Tibial nerve (tissue), 4 donors: ENCODE measurements around the gene MFSD11. TPM values are rescaled to one million over a fixed set of nuclear protein-coding genes. Genes with fewer than 3 reads are reported as not detected.

Source experiments
- DNase-seq, 2 donors: peaks; one replicate each; pipeline ENCODE4 v3.0.0-alpha.2; 2019; ENCODE audit warnings: low spot score in 2 of 2
- H3K27ac ChIP-seq, 4 donors: fragments of 200-600 bp; sonication (generic) in 3 of 4; one replicate each; pipeline ENCODE4 v1.5.1; 2017 to 2019; ENCODE audit warnings: mild to moderate bottlenecking in 1 of 4
- H3K27me3 ChIP-seq, 2 donors: fragments of 200-600 bp; sonication (generic) in 1 of 2; one replicate each; pipeline versions ENCODE4 v1.5.1 to v1.6.0; 2017 to 2019
- H3K36me3 ChIP-seq, 3 donors: fragments of 200-600 bp; sonication (generic); one replicate each; pipeline ENCODE4 v1.5.1; 2018 to 2019
- H3K4me1 ChIP-seq, 4 donors: fragments of 200-600 bp; sonication (generic) in 3 of 4; one replicate each; pipeline ENCODE4 v1.5.1; 2017 to 2019
- H3K4me3 ChIP-seq, 4 donors: fragments of 200-600 bp; sonication (generic) in 3 of 4; one replicate each; pipeline ENCODE4 v1.5.1; 2017 to 2019; ENCODE audit warnings: mild to moderate bottlenecking in 1 of 4, moderate library complexity in 1 of 4
- H3K9me3 ChIP-seq, 4 donors: fragments of 200-600 bp; sonication (generic) in 3 of 4; one replicate each; pipeline ENCODE4 v1.5.1; 2017 to 2019
- EP300 ChIP-seq, 2 donors: sonication (generic); formaldehyde crosslinking; IDR thresholded peaks; one replicate each; pipeline ENCODE4 v1.6.1; 2017; ENCODE audit warnings: antibody characterized with exemption in 2 of 2, mild to moderate bottlenecking in 1 of 2
- POLR2A ChIP-seq, 2 donors: fragments of 450-650 bp; IDR thresholded peaks; one replicate each; pipeline ENCODE4 v1.6.1; 2017; ENCODE audit warnings: antibody characterized with exemption in 2 of 2, mild to moderate bottlenecking in 2 of 2, moderate library complexity in 2 of 2
- WGBS, 2 donors: methylation state at CpG; one replicate each; pipeline ENCODE4 v1.1.5; 2018; 5-methylcytosine and 5-hydroxymethylcytosine counted together
- total RNA-seq, 4 donors: library from RNA; depleted of rRNA; stranded (reverse); fragments of >200 nt; gene quantifications; one replicate each; pipeline ENCODE4 v1.1.0, GENCODE V29; 2016
- TF ChIP-seq, protein P1 (sequence below), 5 experiments: fragments of 200-600 bp in 3 of 5; fragments of 450-650 bp in 2 of 5; sonication (generic) in 3 of 5; IDR thresholded peaks; one replicate each; pipeline ENCODE4 v1.5.1; 2016 to 2019; ENCODE audit warnings: antibody characterized with exemption in 5 of 5, mild to moderate bottlenecking in 3 of 5, moderate library complexity in 2 of 5

Gene MFSD11
- total RNA-seq: 10 to 100 TPM; 25.8 to 61.0 (median 37.1) TPM

DNA sequence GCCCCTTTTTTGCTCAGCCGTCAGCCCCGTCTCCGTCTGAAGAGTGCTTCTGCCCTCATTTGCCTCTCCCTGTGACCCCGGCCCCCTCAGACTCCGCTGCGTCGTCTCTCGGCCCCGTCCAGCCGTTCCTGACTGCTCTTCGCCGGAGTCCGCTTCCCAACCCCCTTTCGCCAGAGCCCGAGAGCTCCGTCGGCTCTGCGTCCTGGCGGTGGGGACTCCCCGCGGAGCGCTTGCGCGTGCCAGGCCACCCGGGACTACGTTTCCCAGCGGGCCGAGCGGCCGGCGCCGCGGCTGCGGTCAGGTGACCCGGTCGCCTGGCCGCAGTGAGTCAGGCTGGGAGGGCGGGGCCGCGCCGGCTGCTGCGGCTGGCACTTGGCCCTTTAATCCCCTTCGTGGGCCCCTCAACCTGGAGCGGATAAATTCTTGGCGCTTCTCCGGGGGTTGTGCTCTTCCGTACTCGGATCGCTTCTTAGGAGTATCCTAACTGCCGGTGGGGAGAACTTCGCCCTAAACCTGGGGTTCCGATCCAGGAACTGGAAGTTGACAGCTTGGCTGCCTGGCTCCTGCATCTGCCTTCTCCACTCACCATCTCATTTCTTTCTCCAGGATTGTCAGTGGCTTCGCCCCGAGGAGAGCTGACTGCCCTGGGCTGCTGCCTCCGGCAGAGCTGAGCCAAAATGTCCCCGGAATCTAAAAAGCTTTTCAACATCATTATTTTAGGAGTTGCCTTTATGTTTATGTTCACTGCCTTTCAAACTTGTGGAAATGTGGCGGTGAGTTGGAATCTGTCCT is at the start of gene MFSD11:
Gene MFSD11, plus strand, starts transcription at position 444 of the 792 bp plus-strand sequence. Its CDS starts 234 bp downstream, at position 678.
- Histone ChIP-seq H3K4me3 (peak within 1 kb of the TSS; percentile 81 to 98 (median 88)), H3K27me3 (no peaks in the 10 kb centered on the region), H3K27ac (peak within 1 kb of the TSS; percentile 99 to 100 (median 100)), H3K36me3 (peaks cover 0 to 50% (median 13%) of the 10 kb centered on the region in 3 donors), H3K9me3 (no peaks in the 10 kb centered on the region), H3K4me1 (peaks cover 0 to 56% (median 41%) of the 10 kb centered on the region in 4 donors)
- 0 to 1% methylated on average over 48 to 56 of the region's 57 CpGs for WGBS, 2 donors
- peak; percentile 73 to 77 for DNase-seq
- TF ChIP-seq EP300 (IDR thresholded peaks at IDR 0.05): peak; percentile 2 to 16
- TF ChIP-seq, protein P1, sequence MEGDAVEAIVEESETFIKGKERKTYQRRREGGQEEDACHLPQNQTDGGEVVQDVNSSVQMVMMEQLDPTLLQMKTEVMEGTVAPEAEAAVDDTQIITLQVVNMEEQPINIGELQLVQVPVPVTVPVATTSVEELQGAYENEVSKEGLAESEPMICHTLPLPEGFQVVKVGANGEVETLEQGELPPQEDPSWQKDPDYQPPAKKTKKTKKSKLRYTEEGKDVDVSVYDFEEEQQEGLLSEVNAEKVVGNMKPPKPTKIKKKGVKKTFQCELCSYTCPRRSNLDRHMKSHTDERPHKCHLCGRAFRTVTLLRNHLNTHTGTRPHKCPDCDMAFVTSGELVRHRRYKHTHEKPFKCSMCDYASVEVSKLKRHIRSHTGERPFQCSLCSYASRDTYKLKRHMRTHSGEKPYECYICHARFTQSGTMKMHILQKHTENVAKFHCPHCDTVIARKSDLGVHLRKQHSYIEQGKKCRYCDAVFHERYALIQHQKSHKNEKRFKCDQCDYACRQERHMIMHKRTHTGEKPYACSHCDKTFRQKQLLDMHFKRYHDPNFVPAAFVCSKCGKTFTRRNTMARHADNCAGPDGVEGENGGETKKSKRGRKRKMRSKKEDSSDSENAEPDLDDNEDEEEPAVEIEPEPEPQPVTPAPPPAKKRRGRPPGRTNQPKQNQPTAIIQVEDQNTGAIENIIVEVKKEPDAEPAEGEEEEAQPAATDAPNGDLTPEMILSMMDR (IDR thresholded peaks at IDR 0.05): peak in 1 of 5 experiments; percentile 48
- TF ChIP-seq POLR2A (IDR thresholded peaks at IDR 0.05): peak; percentile 41 to 61

DNA sequence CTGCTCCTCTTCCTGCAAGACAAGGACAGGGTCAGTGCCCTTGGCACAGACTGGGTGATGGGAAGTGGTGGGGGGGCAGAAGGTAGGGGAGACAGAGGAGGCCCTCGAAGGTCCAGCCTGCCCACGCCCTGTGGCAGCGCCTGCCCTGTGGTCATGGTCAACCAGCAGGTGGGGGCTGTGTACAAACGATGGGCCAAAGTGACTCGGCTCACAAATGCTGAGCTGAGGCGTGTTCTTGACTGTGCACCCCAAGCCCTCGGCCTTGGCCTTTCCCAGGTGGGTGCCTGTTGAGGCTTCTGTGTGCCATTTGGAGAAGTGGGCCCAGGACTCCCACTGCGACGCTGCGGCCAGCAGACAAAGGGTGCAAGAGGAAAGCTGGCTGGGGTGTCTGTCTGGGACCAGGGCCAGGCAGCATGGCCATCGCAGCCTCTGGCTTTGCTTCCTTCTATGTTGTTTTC is 49.7 kb upstream of the MFSD11 start:
- Histone ChIP-seq H3K4me1 (peaks cover 0 to 83% (median 21%) of the 10 kb centered on the region in 4 donors), H3K27me3 (no peaks in the 10 kb centered on the region), H3K4me3 (peak overlapping the region in 1 of 4 donors; percentile 1), H3K9me3 (no peaks in the 10 kb centered on the region), H3K27ac (peak overlapping the region; percentile 64 to 90 (median 84)), H3K36me3 (peaks cover 0 to 30% (median 0%) of the 10 kb centered on the region in 3 donors)
- TF ChIP-seq, protein P1 (IDR thresholded peaks at IDR 0.05): no peak
- TF ChIP-seq POLR2A (IDR thresholded peaks at IDR 0.05): no peak
- TF ChIP-seq EP300 (IDR thresholded peaks at IDR 0.05): no peak
- DNase-seq: no peak
- 55 to 56% methylated on average over 9 to 11 of the region's 11 CpGs for WGBS, 2 donors

DNA sequence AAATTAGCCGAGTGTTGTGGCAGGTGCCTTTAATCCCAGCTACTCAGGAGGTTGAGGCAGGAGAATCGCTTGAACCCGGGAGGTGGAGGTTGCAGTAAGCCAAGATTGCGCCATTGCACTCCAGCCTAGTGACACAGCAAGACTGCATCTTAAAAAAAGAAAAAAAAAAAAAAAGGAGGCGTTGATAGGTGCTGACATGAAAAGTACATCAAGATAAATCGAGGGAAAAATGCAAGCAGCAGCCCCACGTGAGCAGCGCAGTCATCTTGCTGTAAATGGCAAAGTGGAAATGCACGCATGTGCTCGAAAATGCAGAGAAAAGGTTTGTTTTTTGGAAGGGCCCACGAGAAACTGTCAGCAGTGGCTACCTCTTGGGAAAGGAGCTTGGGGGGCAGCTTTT is 48.1 kb upstream of the MFSD11 start:
- H3K4me3 ChIP-seq: no peak overlapping the region
- no peak overlapping the region for H3K27ac ChIP-seq
- TF ChIP-seq, protein P1 (IDR thresholded peaks at IDR 0.05): no peak
- TF ChIP-seq POLR2A (IDR thresholded peaks at IDR 0.05): no peak
- no peak for TF ChIP-seq EP300 (IDR thresholded peaks at IDR 0.05)
- H3K9me3 ChIP-seq: no peaks in the 10 kb centered on the region
- H3K27me3 ChIP-seq: no peaks in the 10 kb centered on the region
- DNase-seq: no peak
- peaks cover 0 to 82% (median 21%) of the 10 kb centered on the region in 4 donors for H3K4me1 ChIP-seq
- H3K36me3 ChIP-seq: peaks cover 0 to 15% (median 0%) of the 10 kb centered on the region in 3 donors
- 95 to 96% methylated on average over 11 of the region's 11 CpGs for WGBS, 2 donors

DNA sequence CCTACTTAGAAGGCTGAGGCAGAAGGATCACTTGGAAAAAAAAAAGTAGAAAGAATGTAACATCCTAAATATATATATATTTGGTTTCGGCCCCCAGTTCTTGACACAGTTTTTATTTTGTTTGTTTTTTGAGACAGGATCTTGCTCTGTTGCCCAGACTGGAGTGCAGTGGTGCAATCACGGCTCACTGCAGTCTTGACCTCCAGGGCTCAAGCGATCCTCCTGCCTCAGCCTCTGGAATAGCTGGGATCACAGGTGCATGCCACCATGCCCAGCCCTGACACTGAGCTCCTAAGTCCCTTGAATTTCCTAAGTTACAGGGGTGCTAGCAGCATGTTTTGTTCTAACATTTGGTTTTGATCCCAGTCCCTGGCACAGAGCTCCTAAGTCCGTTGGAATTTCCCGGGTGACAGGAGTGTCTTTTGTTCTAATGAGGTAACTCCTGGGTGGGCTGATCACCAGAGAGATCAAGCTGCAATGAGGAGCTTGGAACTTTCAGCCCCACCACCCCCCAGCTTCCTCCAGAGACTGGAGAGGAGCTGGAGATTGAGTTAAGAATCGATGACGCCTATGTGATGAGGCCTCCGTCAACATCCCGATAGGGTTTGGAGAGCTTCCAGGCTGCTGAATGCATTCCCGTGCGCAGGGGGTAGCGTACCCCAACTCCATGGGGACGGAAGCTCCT is 47.2 kb upstream of the MFSD11 start:
- peaks cover 0 to 83% (median 21%) of the 10 kb centered on the region in 4 donors for H3K4me1 ChIP-seq
- DNase-seq: no peak
- WGBS, 2 donors: 85 to 87% methylated on average over 13 of the region's 13 CpGs

More for the DNA sequence above, 47.2 kb upstream of the MFSD11 start:
- no peak for TF ChIP-seq EP300 (IDR thresholded peaks at IDR 0.05)
- TF ChIP-seq, protein P1 (IDR thresholded peaks at IDR 0.05): no peak
- H3K9me3 ChIP-seq: no peaks in the 10 kb centered on the region
- H3K27ac ChIP-seq: no peak overlapping the region
- H3K4me3 ChIP-seq: no peak overlapping the region
- H3K36me3 ChIP-seq: peaks cover 0 to 6% (median 0%) of the 10 kb centered on the region in 3 donors
- no peaks in the 10 kb centered on the region for H3K27me3 ChIP-seq
